HEK293 (cell line): Measurements from ENCODE around the gene MAML2.

ENCODE experiments used
- CTCF ChIA-PET: fragments of 350-600 bp; formaldehyde crosslinking; extraction: SDS; loops from one replicate; lab custom pipeline; 2021; ENCODE audit warnings: antibody characterized with exemption; lab: Yijun Ruan, JAX
- POLR2A ChIA-PET: fragments of 300-600 bp; formaldehyde crosslinking; extraction: SDS; loops from one replicate; lab custom pipeline; 2020; ENCODE audit warnings: antibody characterized with exemption, inconsistent platforms; lab: Yijun Ruan, JAX
- H3K27ac ChIP-seq: fragments of 200-500 bp; sonication (Bioruptor generic); 2 replicates; pipeline ENCODE4 v1.5.1; 2014; ENCODE audit warnings: low read depth, low read length, control low read depth, inconsistent platforms; ENCODE audit errors: extremely low read depth
- H3K36me3 ChIP-seq, 2 experiments: fragments of 200-500 bp in 1 of 2; sonication (Bioruptor generic) in 1 of 2; 1 replicate in 1 of 2; 2 replicates in 1 of 2; pipeline ENCODE4 v1.5.1; 2014 to 2017; ENCODE audit warnings: inconsistent platforms in 2 of 2, low read length in 2 of 2; ENCODE audit not compliant: control insufficient read depth in 2 of 2, insufficient read depth in 1 of 2
- H3K4me1 ChIP-seq: fragments of 200-500 bp; sonication (Bioruptor generic); 2 replicates; pipeline ENCODE4 v1.5.1; 2014; ENCODE audit warnings: mild to moderate bottlenecking, low read length, inconsistent platforms; ENCODE audit not compliant: control insufficient read depth, insufficient read depth
- H3K4me3 ChIP-seq: 2 replicates; pipeline ENCODE4 v1.5.1; 2011; ENCODE audit warnings: low read depth, mild to moderate bottlenecking, control low read depth, low read length, moderate library complexity
- H3K9me3 ChIP-seq: fragments of 200-500 bp; sonication (Bioruptor generic); 2 replicates; pipeline ENCODE4 v1.5.1; 2014; ENCODE audit warnings: low read depth, low read length, inconsistent platforms; ENCODE audit not compliant: control insufficient read depth, insufficient read depth
- HOXA7 ChIP-seq: sonication (generic); formaldehyde crosslinking; IDR thresholded peaks from 2 replicates; pipeline ENCODE4 v1.8.1; 2022; ENCODE audit warnings: missing genetic modification reagents, borderline replicate concordance
- MEIS1 ChIP-seq: sonication (generic); formaldehyde crosslinking; IDR thresholded peaks from 2 replicates; pipeline ENCODE4 v1.8.1; 2022; ENCODE audit warnings: missing genetic modification reagents, mild to moderate bottlenecking, borderline replicate concordance
- SCRT2 ChIP-seq: fragments of 450-650 bp; formaldehyde crosslinking; IDR thresholded peaks from 2 replicates; pipeline ENCODE4 v1.5.1; 2016; ENCODE audit warnings: missing biosample characterization, missing genetic modification characterization
- ZFP69B ChIP-seq: fragments of 450-650 bp; formaldehyde crosslinking; IDR thresholded peaks from 2 replicates; pipeline ENCODE4 v1.5.1; 2016; ENCODE audit warnings: missing biosample characterization, missing genetic modification characterization
- ZNF138 ChIP-seq: fragments of 450-650 bp; formaldehyde crosslinking; IDR thresholded peaks from 2 replicates; pipeline ENCODE4 v1.5.1; 2016; ENCODE audit warnings: missing biosample characterization, missing genetic modification characterization, borderline replicate concordance
- ZNF335 ChIP-seq: fragments of 450-650 bp; formaldehyde crosslinking; conservative IDR thresholded peaks from 2 replicates; pipeline ENCODE4 v1.5.1; 2016; ENCODE audit warnings: missing biosample characterization, missing genetic modification characterization
- ZNF350 ChIP-seq: fragments of 450-650 bp; formaldehyde crosslinking; IDR thresholded peaks from 2 replicates; pipeline ENCODE4 v1.5.0; 2017; ENCODE audit warnings: missing biosample characterization, mild to moderate bottlenecking, missing genetic modification characterization
- ZNF366 ChIP-seq: fragments of 450-650 bp; formaldehyde crosslinking; conservative IDR thresholded peaks from 2 replicates; pipeline ENCODE4 v1.5.1; 2016; ENCODE audit warnings: missing biosample characterization, missing genetic modification characterization
- ZNF394 ChIP-seq: fragments of 450-650 bp; formaldehyde crosslinking; IDR thresholded peaks from 2 replicates; pipeline ENCODE4 v1.5.1; 2016; ENCODE audit warnings: missing biosample characterization, missing genetic modification characterization, mild to moderate bottlenecking, moderate library complexity, borderline replicate concordance
- ZNF560 ChIP-seq: fragments of 450-650 bp; formaldehyde crosslinking; IDR thresholded peaks from 2 replicates; pipeline ENCODE4 v1.5.1; 2017; ENCODE audit warnings: missing biosample characterization, missing genetic modification characterization, borderline replicate concordance
- ZNF571 ChIP-seq: fragments of 450-650 bp; formaldehyde crosslinking; IDR thresholded peaks from 2 replicates; pipeline ENCODE4 v1.5.0; 2017; ENCODE audit warnings: missing biosample characterization, missing genetic modification characterization
- ZNF596 ChIP-seq: fragments of 450-650 bp; IDR thresholded peaks from 2 replicates; pipeline ENCODE4 v1.5.0; 2018; ENCODE audit warnings: missing biosample characterization, mild to moderate bottlenecking, missing genetic modification characterization, moderate library complexity
- ZNF654 ChIP-seq: fragments of 450-650 bp; formaldehyde crosslinking; IDR thresholded peaks from 2 replicates; pipeline ENCODE4 v1.5.1; 2016; ENCODE audit warnings: low read depth, missing biosample characterization, missing genetic modification characterization
- ZNF658 ChIP-seq: fragments of 450-650 bp; formaldehyde crosslinking; IDR thresholded peaks from 2 replicates; pipeline ENCODE4; 2016; ENCODE audit warnings: missing biosample characterization, missing genetic modification characterization
- ZNF664 ChIP-seq: fragments of 450-650 bp; formaldehyde crosslinking; IDR thresholded peaks from 2 replicates; pipeline ENCODE4 v1.5.1; 2016; ENCODE audit warnings: missing biosample characterization, missing genetic modification characterization
- ZNF747 ChIP-seq: fragments of 450-650 bp; formaldehyde crosslinking; IDR thresholded peaks from 2 replicates; pipeline ENCODE4 v1.5.1; 2016; ENCODE audit warnings: missing biosample characterization, missing genetic modification characterization
- TF ChIP-seq, protein P1 (sequence below): fragments of 450-650 bp; formaldehyde crosslinking; IDR thresholded peaks from 2 replicates; pipeline ENCODE4 v1.5.1; 2016; ENCODE audit warnings: missing biosample characterization, missing genetic modification characterization
- TF ChIP-seq, protein P2 (sequence below): fragments of 450-650 bp; formaldehyde crosslinking; IDR thresholded peaks from 2 replicates; pipeline ENCODE4 v1.5.1; 2016; ENCODE audit warnings: missing biosample characterization, missing genetic modification characterization
- TF ChIP-seq, protein P3 (sequence below): fragments of 450-650 bp; formaldehyde crosslinking; IDR thresholded peaks from 2 replicates; pipeline ENCODE4 v1.5.1; 2016; ENCODE audit warnings: missing biosample characterization, missing genetic modification characterization, borderline replicate concordance
- TF ChIP-seq, protein P4 (sequence below): fragments of 450-650 bp; formaldehyde crosslinking; IDR thresholded peaks from 2 replicates; pipeline ENCODE4 v1.5.1; 2016; ENCODE audit warnings: missing biosample characterization, missing genetic modification characterization
- TF ChIP-seq, protein P5 (sequence below): fragments of 450-650 bp; formaldehyde crosslinking; IDR thresholded peaks from 2 replicates; pipeline ENCODE4 v1.5.1; 2016; ENCODE audit warnings: missing biosample characterization, missing genetic modification characterization, low read depth
- TF ChIP-seq, protein P6 (sequence below): fragments of 450-650 bp; IDR thresholded peaks from 2 replicates; pipeline ENCODE4 v1.5.1; 2018; ENCODE audit warnings: missing biosample characterization, mild to moderate bottlenecking, missing genetic modification characterization

The MAML2 gene

DNA sequence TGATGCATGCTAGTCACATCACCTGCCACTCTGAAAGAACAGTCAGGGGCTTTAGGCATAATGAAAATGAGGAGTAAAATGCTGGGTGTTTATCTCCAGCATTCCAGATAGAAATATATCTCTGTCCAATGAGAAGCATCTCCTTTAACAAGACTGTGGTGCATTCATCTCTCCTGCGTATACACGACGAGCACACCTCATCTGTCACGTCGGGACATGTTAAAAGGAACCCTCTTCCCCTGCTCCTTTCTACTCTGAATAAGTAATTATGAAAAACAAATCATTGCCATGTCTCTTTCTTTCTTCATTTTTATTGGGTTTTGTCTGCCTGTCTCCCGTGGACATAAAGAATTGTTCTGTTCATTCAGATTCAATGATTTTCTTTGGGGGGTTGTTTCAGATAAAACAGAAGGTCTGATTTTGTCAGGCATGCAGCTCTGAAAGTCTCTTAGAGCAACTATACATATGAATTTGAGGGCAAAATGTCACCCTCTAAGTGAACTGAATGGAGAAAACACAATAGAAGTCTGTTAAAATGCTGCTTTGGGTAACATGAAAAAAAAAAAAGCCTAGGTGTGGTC, 195.0 kb downstream of the MAML2 start:
- H3K4me3 ChIP-seq: no peak overlapping the region
- ChIA-PET CTCF (interaction anchor here (0.9 kb wide), 1 partner anchor 34 kb away, joined by 3 read pairs; no protein-coding TSS in a partner anchor), POLR2A (interaction anchor here (0.7 kb wide), 1 partner anchor 66 kb away, joined by 3 read pairs; no protein-coding TSS in a partner anchor)

DNA sequence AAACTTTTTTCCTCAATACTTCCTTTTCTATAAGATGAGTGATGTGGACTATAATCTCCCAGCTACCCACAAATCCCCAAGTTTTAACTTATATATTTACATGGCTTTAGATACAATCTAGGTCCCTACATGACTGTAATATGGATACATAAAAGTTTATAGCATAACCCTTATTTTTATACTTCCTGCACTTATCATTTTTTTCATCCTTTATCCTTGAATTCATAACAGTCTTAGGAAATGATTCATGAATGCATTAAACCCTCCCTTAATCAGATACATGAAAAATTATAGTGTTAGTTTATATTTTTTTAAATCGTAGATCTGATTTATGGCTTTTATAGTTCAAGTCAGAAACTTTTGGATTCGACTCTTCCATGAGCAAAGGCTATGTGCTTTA, 195.8 kb downstream of the MAML2 start:
- POLR2A ChIA-PET: no interaction called here
- Histone ChIP-seq H3K27ac (no peak overlapping the region), H3K36me3 (no peaks in the 10 kb centered on the region), H3K9me3 (no peaks in the 10 kb centered on the region), H3K4me3 (no peak overlapping the region), H3K4me1 (peaks cover 12% of the 10 kb centered on the region)
- CTCF ChIA-PET: no interaction called here
- TF ChIP-seq, protein P1, sequence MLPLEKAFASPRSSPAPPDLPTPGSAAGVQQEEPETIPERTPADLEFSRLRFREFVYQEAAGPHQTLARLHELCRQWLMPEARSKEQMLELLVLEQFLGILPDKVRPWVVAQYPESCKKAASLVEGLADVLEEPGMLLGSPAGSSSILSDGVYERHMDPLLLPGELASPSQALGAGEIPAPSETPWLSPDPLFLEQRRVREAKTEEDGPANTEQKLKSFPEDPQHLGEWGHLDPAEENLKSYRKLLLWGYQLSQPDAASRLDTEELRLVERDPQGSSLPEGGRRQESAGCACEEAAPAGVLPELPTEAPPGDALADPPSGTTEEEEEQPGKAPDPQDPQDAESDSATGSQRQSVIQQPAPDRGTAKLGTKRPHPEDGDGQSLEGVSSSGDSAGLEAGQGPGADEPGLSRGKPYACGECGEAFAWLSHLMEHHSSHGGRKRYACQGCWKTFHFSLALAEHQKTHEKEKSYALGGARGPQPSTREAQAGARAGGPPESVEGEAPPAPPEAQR (tag by site-specific recombination): no peak
- TF ChIP-seq SCRT2 (no peak), ZNF664 (tag by site-specific recombination) (no peak), ZNF366 (no peak), ZNF658 (tag by site-specific recombination) (no peak), MEIS1 (CRISPR knock-in tag) (no peak), ZNF138 (no peak), ZNF335 (tag by site-specific recombination) (no peak), HOXA7 (no peak), ZNF654 (tag by site-specific recombination) (no peak), ZFP69B (no peak), ZNF747 (tag by site-specific recombination) (no peak), ZNF394 (no peak), ZNF350 (tag by site-specific recombination) (no peak)
- TF ChIP-seq, protein P2, sequence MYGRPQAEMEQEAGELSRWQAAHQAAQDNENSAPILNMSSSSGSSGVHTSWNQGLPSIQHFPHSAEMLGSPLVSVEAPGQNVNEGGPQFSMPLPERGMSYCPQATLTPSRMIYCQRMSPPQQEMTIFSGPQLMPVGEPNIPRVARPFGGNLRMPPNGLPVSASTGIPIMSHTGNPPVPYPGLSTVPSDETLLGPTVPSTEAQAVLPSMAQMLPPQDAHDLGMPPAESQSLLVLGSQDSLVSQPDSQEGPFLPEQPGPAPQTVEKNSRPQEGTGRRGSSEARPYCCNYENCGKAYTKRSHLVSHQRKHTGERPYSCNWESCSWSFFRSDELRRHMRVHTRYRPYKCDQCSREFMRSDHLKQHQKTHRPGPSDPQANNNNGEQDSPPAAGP: no peak
- TF ChIP-seq, protein P3, sequence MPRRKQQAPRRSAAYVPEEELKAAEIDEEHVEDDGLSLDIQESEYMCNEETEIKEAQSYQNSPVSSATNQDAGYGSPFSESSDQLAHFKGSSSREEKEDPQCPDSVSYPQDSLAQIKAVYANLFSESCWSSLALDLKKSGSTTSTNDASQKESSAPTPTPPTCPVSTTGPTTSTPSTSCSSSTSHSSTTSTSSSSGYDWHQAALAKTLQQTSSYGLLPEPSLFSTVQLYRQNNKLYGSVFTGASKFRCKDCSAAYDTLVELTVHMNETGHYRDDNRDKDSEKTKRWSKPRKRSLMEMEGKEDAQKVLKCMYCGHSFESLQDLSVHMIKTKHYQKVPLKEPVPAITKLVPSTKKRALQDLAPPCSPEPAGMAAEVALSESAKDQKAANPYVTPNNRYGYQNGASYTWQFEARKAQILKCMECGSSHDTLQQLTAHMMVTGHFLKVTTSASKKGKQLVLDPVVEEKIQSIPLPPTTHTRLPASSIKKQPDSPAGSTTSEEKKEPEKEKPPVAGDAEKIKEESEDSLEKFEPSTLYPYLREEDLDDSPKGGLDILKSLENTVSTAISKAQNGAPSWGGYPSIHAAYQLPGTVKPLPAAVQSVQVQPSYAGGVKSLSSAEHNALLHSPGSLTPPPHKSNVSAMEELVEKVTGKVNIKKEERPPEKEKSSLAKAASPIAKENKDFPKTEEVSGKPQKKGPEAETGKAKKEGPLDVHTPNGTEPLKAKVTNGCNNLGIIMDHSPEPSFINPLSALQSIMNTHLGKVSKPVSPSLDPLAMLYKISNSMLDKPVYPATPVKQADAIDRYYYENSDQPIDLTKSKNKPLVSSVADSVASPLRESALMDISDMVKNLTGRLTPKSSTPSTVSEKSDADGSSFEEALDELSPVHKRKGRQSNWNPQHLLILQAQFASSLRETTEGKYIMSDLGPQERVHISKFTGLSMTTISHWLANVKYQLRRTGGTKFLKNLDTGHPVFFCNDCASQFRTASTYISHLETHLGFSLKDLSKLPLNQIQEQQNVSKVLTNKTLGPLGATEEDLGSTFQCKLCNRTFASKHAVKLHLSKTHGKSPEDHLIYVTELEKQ (tag by site-specific recombination): no peak

More for the DNA sequence above, 195.0 kb downstream of the MAML2 start:
- no peaks in the 10 kb centered on the region for H3K36me3 ChIP-seq
- no peak for TF ChIP-seq ZNF596 (tag by site-specific recombination)
- H3K9me3 ChIP-seq: no peaks in the 10 kb centered on the region
- H3K4me1 ChIP-seq: peaks cover 9% of the 10 kb centered on the region
- H3K27ac ChIP-seq: no peak overlapping the region

DNA sequence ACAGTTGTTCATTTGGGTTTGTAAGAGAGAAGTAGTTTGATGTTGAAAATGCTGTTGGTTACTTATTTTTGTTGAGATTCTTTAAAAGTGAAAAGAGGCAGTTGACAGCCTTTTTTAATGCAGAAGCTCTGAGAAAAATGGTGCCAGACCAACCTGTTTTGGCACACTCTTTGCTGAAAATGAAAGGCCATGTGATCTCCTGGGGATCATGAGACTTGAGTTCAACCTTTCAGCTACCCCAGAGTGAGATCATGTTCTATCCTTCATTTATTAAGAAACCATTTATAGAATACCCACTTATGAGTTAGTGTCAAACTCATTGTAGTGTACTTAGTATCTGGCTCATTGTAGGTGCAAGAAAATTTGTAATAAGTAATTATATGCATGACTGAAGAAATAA, 196.2 kb downstream of the MAML2 start:
- peaks cover 12% of the 10 kb centered on the region for H3K4me1 ChIP-seq
- TF ChIP-seq, protein P4, sequence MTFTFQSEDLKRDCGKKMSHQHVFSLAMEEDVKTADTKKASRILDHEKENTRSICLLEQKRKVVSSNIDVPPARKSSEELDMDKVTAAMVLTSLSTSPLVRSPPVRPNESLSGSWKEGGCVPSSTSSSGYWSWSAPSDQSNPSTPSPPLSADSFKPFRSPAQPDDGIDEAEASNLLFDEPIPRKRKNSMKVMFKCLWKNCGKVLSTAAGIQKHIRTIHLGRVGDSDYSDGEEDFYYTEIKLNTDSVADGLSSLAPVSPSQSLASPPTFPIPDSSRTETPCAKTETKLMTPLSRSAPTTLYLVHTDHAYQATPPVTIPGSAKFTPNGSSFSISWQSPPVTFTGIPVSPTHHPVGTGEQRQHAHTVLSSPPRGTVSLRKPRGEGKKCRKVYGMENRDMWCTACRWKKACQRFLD: no peak
- TF ChIP-seq, protein P5, sequence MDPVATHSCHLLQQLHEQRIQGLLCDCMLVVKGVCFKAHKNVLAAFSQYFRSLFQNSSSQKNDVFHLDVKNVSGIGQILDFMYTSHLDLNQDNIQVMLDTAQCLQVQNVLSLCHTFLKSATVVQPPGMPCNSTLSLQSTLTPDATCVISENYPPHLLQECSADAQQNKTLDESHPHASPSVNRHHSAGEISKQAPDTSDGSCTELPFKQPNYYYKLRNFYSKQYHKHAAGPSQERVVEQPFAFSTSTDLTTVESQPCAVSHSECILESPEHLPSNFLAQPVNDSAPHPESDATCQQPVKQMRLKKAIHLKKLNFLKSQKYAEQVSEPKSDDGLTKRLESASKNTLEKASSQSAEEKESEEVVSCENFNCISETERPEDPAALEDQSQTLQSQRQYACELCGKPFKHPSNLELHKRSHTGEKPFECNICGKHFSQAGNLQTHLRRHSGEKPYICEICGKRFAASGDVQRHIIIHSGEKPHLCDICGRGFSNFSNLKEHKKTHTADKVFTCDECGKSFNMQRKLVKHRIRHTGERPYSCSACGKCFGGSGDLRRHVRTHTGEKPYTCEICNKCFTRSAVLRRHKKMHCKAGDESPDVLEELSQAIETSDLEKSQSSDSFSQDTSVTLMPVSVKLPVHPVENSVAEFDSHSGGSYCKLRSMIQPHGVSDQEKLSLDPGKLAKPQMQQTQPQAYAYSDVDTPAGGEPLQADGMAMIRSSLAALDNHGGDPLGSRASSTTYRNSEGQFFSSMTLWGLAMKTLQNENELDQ: no peak
- no peak for TF ChIP-seq ZNF560 (tag by site-specific recombination)
- TF ChIP-seq, protein P6, sequence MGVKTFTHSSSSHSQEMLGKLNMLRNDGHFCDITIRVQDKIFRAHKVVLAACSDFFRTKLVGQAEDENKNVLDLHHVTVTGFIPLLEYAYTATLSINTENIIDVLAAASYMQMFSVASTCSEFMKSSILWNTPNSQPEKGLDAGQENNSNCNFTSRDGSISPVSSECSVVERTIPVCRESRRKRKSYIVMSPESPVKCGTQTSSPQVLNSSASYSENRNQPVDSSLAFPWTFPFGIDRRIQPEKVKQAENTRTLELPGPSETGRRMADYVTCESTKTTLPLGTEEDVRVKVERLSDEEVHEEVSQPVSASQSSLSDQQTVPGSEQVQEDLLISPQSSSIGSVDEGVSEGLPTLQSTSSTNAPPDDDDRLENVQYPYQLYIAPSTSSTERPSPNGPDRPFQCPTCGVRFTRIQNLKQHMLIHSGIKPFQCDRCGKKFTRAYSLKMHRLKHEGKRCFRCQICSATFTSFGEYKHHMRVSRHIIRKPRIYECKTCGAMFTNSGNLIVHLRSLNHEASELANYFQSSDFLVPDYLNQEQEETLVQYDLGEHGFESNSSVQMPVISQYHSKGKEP (tag by site-specific recombination): no peak
- no peak for TF ChIP-seq ZNF571 (tag by site-specific recombination)
- no peaks in the 10 kb centered on the region for H3K36me3 ChIP-seq
- H3K27ac ChIP-seq: no peak overlapping the region
- ChIA-PET CTCF (no interaction called here), POLR2A (no interaction called here)
- no peak overlapping the region for H3K4me3 ChIP-seq
- H3K9me3 ChIP-seq: no peaks in the 10 kb centered on the region
